ENCODE results near the gene SLITRK1. TPM values are rescaled to one million over a fixed set of nuclear protein-coding genes. Genes with fewer than 3 reads are reported as not detected.

SLITRK1 gene
- polyA plus RNA-seq, 1 of the 3 experiments (the other 2 are of a cell fraction) = not detected

DNA sequence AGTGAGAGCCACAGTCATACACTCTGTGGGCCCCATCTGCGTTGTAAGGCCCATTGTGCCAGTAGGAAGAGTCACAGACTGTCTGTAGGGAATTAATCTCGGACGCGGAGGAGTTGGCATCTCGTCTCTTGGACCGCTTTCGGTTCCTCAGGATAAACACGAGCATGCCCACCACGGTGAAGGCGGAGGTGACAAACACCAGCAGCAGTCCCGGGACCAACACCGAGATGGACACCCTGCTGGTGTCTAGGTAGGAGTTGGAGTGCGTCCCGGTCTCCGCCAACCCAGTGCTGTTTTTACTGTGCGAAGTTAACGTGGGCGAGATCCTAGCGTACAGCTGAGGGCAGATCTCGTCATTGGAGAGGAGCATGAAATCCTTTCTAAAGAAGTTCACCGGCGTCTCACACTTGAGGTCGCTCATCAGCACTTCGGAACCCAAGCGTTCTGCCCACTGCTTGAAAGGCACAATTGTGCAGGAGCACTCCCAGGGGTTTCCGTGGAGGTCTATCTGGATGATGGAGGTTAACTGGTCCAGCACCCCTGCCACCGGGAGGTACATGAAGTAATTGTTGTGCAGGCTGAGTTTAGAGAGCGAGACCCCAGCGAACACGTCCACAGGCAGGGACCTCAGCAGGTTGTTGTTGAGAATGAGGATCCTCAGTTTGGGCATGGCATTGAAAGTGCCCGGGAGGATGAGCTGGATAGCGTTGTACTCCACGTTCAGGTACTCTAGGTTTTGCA is 2.7 kb downstream of the SLITRK1 start (continued):
- TF ChIP-seq, protein P1, sequence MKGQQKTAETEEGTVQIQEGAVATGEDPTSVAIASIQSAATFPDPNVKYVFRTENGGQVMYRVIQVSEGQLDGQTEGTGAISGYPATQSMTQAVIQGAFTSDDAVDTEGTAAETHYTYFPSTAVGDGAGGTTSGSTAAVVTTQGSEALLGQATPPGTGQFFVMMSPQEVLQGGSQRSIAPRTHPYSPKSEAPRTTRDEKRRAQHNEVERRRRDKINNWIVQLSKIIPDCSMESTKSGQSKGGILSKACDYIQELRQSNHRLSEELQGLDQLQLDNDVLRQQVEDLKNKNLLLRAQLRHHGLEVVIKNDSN (IDR thresholded peaks at IDR 0.05; ENCODE audit: borderline replicate concordance, low read depth) = no peak

DNA sequence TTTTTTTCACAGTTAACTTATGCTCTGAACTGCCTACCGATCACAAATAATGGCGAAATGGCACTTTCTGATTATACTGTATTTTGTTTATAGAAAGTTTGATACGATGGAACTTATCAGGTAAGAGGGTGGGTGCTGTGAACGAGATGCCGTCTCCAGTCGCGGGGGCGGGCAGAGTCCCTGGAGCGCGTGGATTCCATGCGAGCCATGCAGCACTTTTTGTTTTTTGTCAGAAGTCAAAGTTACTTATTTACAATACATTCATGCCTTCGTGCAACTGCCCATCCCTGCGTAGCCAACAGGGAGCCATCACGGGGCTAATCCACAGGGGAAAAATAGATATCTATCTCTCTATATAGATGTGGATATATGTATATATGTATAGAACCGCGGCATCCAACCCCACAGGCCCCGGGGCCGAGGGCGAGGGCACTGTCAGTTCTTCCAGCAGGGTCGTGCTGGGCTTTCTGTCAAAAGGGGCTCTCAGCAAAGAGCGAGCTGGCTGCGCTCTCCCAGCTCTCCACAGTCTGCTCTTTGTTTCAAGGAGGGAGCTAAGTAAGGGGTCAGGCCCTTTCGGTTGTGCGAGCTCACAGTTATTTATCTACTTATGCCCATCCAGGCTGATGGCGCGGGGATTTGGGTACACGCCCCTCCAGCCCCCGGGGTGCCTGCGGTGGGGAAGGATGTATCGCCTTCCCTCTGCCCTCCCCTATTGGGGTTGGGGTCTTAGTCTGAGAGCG is 3.4 kb downstream of the SLITRK1 start:
- Histone ChIP-seq H4K20me1 (ENCODE audit: insufficient read depth) (no peaks in the 10 kb centered on the region), H3K9me3 (no peaks in the 10 kb centered on the region), H3K4me2 (peak overlapping the region; percentile 41), H2AFZ (ENCODE audit: low read depth) (no peak overlapping the region), H3K9me2 (0 out of 2 replicates have a peak, but pooled peaks cover 2% of the 10 kb centered on the region), H3K27me3 (ENCODE audit: insufficient read depth) (peaks cover 41% of the 10 kb centered on the region), H3K27ac (ENCODE audit: low read depth in 2 of 2, low read length in 1 of 2) (no peak overlapping the region), H3K4me1 (ENCODE audit: control insufficient read depth in 1 of 2, insufficient read depth in 2 of 2, low read depth in 1 of 2, low read length in 1 of 2) (peaks cover 0 to 3% of the 10 kb centered on the region in 2 experiments; a peak in 1 of 4 replicates), H3K79me2 (ENCODE audit: insufficient read depth) (no peaks in the 10 kb centered on the region), H3K36me3 (replicated peaks in 1 of 2; ENCODE audit: control insufficient read depth in 1 of 2, insufficient read depth in 2 of 2, low read length in 1 of 2) (no peaks in the 10 kb centered on the region), H3K4me3 (ENCODE audit: low read depth in 2 of 2, low read length in 1 of 2) (peak overlapping the region in 1 of 2 experiments; percentile 20; a peak in 1 of 4 replicates), H3K9ac (no peak overlapping the region), H3F3A (replicated peaks; ENCODE audit: insufficient read depth) (no peaks in the 10 kb centered on the region)
- DNase-seq = no peak
- TF ChIP-seq SMC3 (IDR thresholded peaks at IDR 0.05; ENCODE audit: low read depth, low read length) (no peak), SIN3A (IDR thresholded peaks at IDR 0.05; ENCODE audit: borderline replicate concordance, low read depth, low read length) (no peak), GABPA (IDR thresholded peaks at IDR 0.05; ENCODE audit: low read depth) (no peak), TAF1 (IDR thresholded peaks at IDR 0.05; ENCODE audit: borderline replicate concordance, low read depth, low read length) (no peak), TEAD4 (IDR thresholded peaks at IDR 0.05; ENCODE audit: borderline replicate concordance, insufficient read depth) (no peak), EP300 (IDR thresholded peaks at IDR 0.05; ENCODE audit: borderline replicate concordance in 1 of 2, low read depth in 1 of 2, low read length in 1 of 2) (no peak)
- TF ChIP-seq, protein P2, sequence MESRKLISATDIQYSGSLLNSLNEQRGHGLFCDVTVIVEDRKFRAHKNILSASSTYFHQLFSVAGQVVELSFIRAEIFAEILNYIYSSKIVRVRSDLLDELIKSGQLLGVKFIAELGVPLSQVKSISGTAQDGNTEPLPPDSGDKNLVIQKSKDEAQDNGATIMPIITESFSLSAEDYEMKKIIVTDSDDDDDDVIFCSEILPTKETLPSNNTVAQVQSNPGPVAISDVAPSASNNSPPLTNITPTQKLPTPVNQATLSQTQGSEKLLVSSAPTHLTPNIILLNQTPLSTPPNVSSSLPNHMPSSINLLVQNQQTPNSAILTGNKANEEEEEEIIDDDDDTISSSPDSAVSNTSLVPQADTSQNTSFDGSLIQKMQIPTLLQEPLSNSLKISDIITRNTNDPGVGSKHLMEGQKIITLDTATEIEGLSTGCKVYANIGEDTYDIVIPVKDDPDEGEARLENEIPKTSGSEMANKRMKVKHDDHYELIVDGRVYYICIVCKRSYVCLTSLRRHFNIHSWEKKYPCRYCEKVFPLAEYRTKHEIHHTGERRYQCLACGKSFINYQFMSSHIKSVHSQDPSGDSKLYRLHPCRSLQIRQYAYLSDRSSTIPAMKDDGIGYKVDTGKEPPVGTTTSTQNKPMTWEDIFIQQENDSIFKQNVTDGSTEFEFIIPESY (IDR thresholded peaks at IDR 0.05; ENCODE audit: borderline replicate concordance, low read depth) = no peak
- CTCF ChIA-PET = no interaction called here
- 25% methylated on average over 26 of the region's 31 CpGs for WGBS (ENCODE audit: low lambda C conversion rate)
- POLR2A ChIA-PET = no interaction called here

Measured in SK-N-SH (cell line).